GM19239 (cell line): ENCODE data around the gene PPIL4.

ENCODE experiments used
- DNase-seq: peaks from one replicate; pipeline ENCODE4 v3.0.0; 2011; ENCODE audit warnings: low spot score; ENCODE audit not compliant: insufficient read length
- FAIRE-seq: peaks from 2 replicates; lab custom pipeline; 2011; peaks lifted over from hg19 to GRCh38; lab: Jason Lieb, UNC

Gene PPIL4

GRCh38 chr6:149484733-149485700 is 60.8 kb downstream of the PPIL4 start, which contains the start of gene ZC3H12D:
ZC3H12D (minus strand) TSS chr6:149485014; CDS start chr6:149474543, 10,471 bp downstream.
- peak; percentile 85 for FAIRE-seq
- no peak for DNase-seq

GRCh38 chr6:149483849-149484655 is 61.8 kb downstream of the PPIL4 start:
- DNase-seq (no peak), FAIRE-seq (peak; percentile 80)

GRCh38 chr6:149483334-149483725 is 62.5 kb downstream of the PPIL4 start:
- FAIRE-seq (peak; percentile 93), DNase-seq (no peak)

GRCh38 chr6:149482545-149483333 is 63.1 kb downstream of the PPIL4 start:
- DNase-seq = no peak
- no peak for FAIRE-seq

GRCh38 chr6:149480502-149481280 is 65.2 kb downstream of the PPIL4 start:
- peak; percentile 55 for FAIRE-seq

GRCh38 chr6:149478631-149479314 is 67.1 kb downstream of the PPIL4 start:
- DNase-seq = no peak
- FAIRE-seq = no peak

More at GRCh38 chr6:149480502-149481280, 65.2 kb downstream of the PPIL4 start:
- DNase-seq = no peak

- FAIRE-seq (no peak), DNase-seq (no peak)
Measured at GRCh38 chr6:149477544-149477943, 68.3 kb downstream of the PPIL4 start.

- DNase-seq = no peak
Measured at GRCh38 chr6:149476789-149477455, 68.9 kb downstream of the PPIL4 start.

GRCh38 chr6:149474108-149474935 is 71.5 kb downstream of the PPIL4 start:
- FAIRE-seq (peak; percentile 66), DNase-seq (no peak)

More at GRCh38 chr6:149476789-149477455, 68.9 kb downstream of the PPIL4 start:
- no peak for FAIRE-seq

- FAIRE-seq = peak; percentile 57
Measured at GRCh38 chr6:149473080-149474052, 72.5 kb downstream of the PPIL4 start.

GRCh38 chr6:149472241-149472640 is 73.6 kb downstream of the PPIL4 start:
- FAIRE-seq (no peak), DNase-seq (no peak)

More at GRCh38 chr6:149473080-149474052, 72.5 kb downstream of the PPIL4 start:
- no peak for DNase-seq

- DNase-seq = no peak
- peak; percentile 85 for FAIRE-seq
Measured at GRCh38 chr6:149471801-149472200, 74.0 kb downstream of the PPIL4 start.

GRCh38 chr6:149470948-149471347 is 74.9 kb downstream of the PPIL4 start:
- DNase-seq = no peak

GRCh38 chr6:149468179-149468578 is 77.7 kb downstream of the PPIL4 start:
- FAIRE-seq (peak; percentile 21), DNase-seq (no peak)

More at GRCh38 chr6:149470948-149471347, 74.9 kb downstream of the PPIL4 start:
- FAIRE-seq = peak; percentile 4

- DNase-seq = no peak
- no peak for FAIRE-seq
Measured at GRCh38 chr6:149467265-149467664, 78.6 kb downstream of the PPIL4 start.

GRCh38 chr6:149464411-149464810 is 81.4 kb downstream of the PPIL4 start:
- no peak for DNase-seq
- no peak for FAIRE-seq
